GM19328 (cell line): ENCODE data around the gene ZNF316.
"Not testable (repeated sequence)": the region's sequence is repeated elsewhere in the genome, so short reads cannot be mapped to it uniquely, and the experiment has no call there.

Experiments
- ATAC-seq: cut with Tn5 transposase; IDR thresholded peaks from one replicate; pipeline ENCODE4 v1.9.1; 2021; ENCODE audit warnings: mild to moderate bottlenecking, moderate library complexity; ENCODE audit not compliant: unreplicated experiment

Gene ZNF316

GRCh38 chr7:6646465-6646864, 9.3 kb downstream of the ZNF316 start:
- ATAC-seq = no peak

- ATAC-seq = no peak
Measured at GRCh38 chr7:6647080-6647479, 10.0 kb downstream of the ZNF316 start.

GRCh38 chr7:6647541-6647940, 10.4 kb downstream of the ZNF316 start:
- no peak for ATAC-seq

- ATAC-seq = no peak
Measured at GRCh38 chr7:6648066-6648814, 11.1 kb downstream of the ZNF316 start.

GRCh38 chr7:6648815-6649104, 11.6 kb downstream of the ZNF316 start:
- no peak for ATAC-seq

GRCh38 chr7:6649241-6649961, 12.3 kb downstream of the ZNF316 start:
- no peak for ATAC-seq

- ATAC-seq = no peak
Measured at GRCh38 chr7:6650086-6650485, 13.0 kb downstream of the ZNF316 start.

GRCh38 chr7:6650521-6651011, 13.4 kb downstream of the ZNF316 start:
- ATAC-seq = no peak

- no peak for ATAC-seq
Measured at GRCh38 chr7:6651851-6652445, 14.8 kb downstream of the ZNF316 start.

- ATAC-seq = no peak
Measured at GRCh38 chr7:6652446-6653011, 15.4 kb downstream of the ZNF316 start.

- no peak for ATAC-seq
Measured at GRCh38 chr7:6653071-6654003, 16.2 kb downstream of the ZNF316 start.

GRCh38 chr7:6654113-6654841, 17.2 kb downstream of the ZNF316 start:
- no peak for ATAC-seq

- ATAC-seq = no peak
Measured at GRCh38 chr7:6654842-6655610, 17.9 kb downstream of the ZNF316 start.

- ATAC-seq = no peak
Measured at GRCh38 chr7:6655636-6656385, 18.7 kb downstream of the ZNF316 start.

GRCh38 chr7:6656413-6656812, 19.3 kb downstream of the ZNF316 start:
- ATAC-seq = no peak

- ATAC-seq = no peak
Measured at GRCh38 chr7:6658618-6659345, 21.7 kb downstream of the ZNF316 start.

- ATAC-seq = not testable (repeated sequence)
Measured at GRCh38 chr7:6670851-6671250, 33.7 kb downstream of the ZNF316 start.
